ENCODE results near the gene FASTKD3. TPM values are rescaled to one million over a fixed set of nuclear protein-coding genes. Genes with fewer than 3 reads are reported as not detected.

The FASTKD3 gene
- total and polyA plus RNA-seq, 10 of the 15 experiments (the other 5 are each of a cell fraction or from before 2014, with no cell fraction given) = 12.1 to 59.6 (median 25.3) TPM

DNA sequence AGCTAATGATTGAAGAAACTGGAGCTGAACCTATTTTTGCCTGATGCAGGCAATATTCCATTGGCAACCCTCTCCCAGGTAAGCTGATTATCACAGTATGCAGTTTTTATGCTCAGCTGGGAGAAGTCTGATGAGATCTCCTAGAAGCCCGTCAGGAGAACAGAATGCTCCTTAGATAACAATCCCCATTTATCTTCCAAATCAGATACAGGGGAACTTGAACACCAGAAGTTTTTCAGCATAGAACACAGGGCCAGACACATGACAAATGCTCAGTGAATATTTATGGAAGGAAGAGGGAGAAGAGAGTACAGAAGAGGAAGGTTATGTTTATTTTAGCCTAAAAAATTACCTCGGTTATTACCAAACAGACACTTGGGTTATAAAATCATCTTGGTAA lies 55.8 kb downstream of the FASTKD3 start:
- DNase-seq (ENCODE audit: low read depth, low spot score) = no peak
- no peak for FAIRE-seq
- no peak overlapping the region for H3K4me2 ChIP-seq (ENCODE audit: control insufficient read depth, insufficient read depth)
- no peak for ATAC-seq
- ChIA-PET CTCF (interaction anchor here (1.1 to 5.3 kb wide), 2 partner anchors 43 to 57 kb away, joined by 3 to 39 read pairs; no protein-coding TSS in a partner anchor), SMC1A (ENCODE audit: uncharacterized antibody, unreplicated experiment) (interaction anchor here (1.1 to 1.3 kb wide), 3 partner anchors 9 to 58 kb away, joined by 3 to 4 read pairs (median 3); no protein-coding TSS in a partner anchor), RAD21 (ENCODE audit: unreplicated experiment) (interaction anchor here (4.9 kb wide), 1 partner anchor 18 kb away, joined by 32 read pairs; no protein-coding TSS in a partner anchor), POLR2A (no interaction called here)
- H3K4me3 ChIP-seq = no peak overlapping the region
- H3K27me3 ChIP-seq (replicated peaks in 1 of 2; ENCODE audit: control insufficient read depth in 2 of 2, insufficient read depth in 2 of 2, low read length in 1 of 2) = no peaks in the 10 kb centered on the region
- H3K27ac ChIP-seq (ENCODE audit: control insufficient read depth, insufficient read depth) = no peak overlapping the region
- no peaks in the 10 kb centered on the region; the same call in 2 of the 3 replicates for H3K9me3 ChIP-seq (replicated peaks; ENCODE audit: control insufficient read depth, insufficient read depth, low read length)
- peaks cover 5% of the 10 kb centered on the region for H3K4me1 ChIP-seq (ENCODE audit: control insufficient read depth, insufficient read depth, low read length)
- H2AFZ ChIP-seq (ENCODE audit: control insufficient read depth, low read depth, low read length) = no peak overlapping the region
- BruUV-seq (replicated peaks) = no TSS peak
- no peaks in the 10 kb centered on the region for H3K79me2 ChIP-seq (ENCODE audit: control insufficient read depth, insufficient read depth, low read length)
- in situ Hi-C loops (cut with MboI) (no loop called here), intact Hi-C loops (cut with micrococcal nuclease; ENCODE audit: unreplicated experiment) (no loop called here)
- H3K9ac ChIP-seq (ENCODE audit: control insufficient read depth, insufficient read depth, low read length) = no peak overlapping the region
- no peaks in the 10 kb centered on the region for H4K20me1 ChIP-seq (ENCODE audit: control insufficient read depth, insufficient read depth)
- 38% methylated on average over 2 of the region's 2 CpGs for WGBS (ENCODE audit: insufficient coverage, insufficient replicate concordance, low lambda C conversion rate, missing lambda C conversion rate)
- no peaks in the 10 kb centered on the region for H3K36me3 ChIP-seq (ENCODE audit: control insufficient read depth in 2 of 2, insufficient read depth in 2 of 2, low read length in 1 of 2)
- TF ChIP-seq MEF2A (IDR thresholded peaks at IDR 0.05; ENCODE audit: insufficient read depth, low read depth, low read length) (no peak), SREBF1 (IDR thresholded peaks at IDR 0.05; ENCODE audit: low read length) (no peak), NFXL1 (IDR thresholded peaks at IDR 0.05; ENCODE audit: borderline replicate concordance) (no peak), CBX3 (IDR thresholded peaks at IDR 0.05; ENCODE audit: borderline replicate concordance, low read depth) (no peak), TCF3 (IDR thresholded peaks at IDR 0.05; ENCODE audit: borderline replicate concordance, insufficient read depth, low read depth, low read length) (no peak), POLR2AphosphoS2 (IDR thresholded peaks at IDR 0.05; ENCODE audit: low read depth, low read length) (no peak), CHD4 (IDR thresholded peaks at IDR 0.05) (no peak)

DNA sequence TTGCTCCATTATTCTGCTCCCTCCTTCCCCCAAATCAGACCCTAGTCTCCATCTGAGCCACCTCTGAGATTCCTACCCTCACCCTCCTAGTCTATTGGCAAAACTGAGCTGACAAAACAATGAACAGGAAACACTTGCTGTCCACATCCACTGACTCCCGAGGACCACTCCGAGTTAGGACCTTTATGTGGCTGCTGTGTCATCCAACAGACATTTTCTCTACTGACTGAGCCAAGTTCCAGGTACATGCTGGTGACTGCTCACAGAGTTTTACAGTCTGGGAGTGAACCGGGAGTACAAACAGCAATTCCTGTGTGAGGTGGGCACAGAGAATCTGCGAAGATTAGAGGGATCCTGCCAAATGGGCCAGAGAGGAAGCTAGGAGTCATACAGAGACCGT lies 57.1 kb downstream of the FASTKD3 start:
- 0 out of 2 replicates have a peak overlapping the region, but pooled peaks have one; percentile 9 for H3K4me2 ChIP-seq (ENCODE audit: control insufficient read depth, insufficient read depth)
- in situ Hi-C loops (cut with MboI) (no loop called here), intact Hi-C loops (cut with micrococcal nuclease; ENCODE audit: unreplicated experiment) (no loop called here)
- no peaks in the 10 kb centered on the region; the same call in 2 of the 3 replicates for H3K9me3 ChIP-seq (replicated peaks; ENCODE audit: control insufficient read depth, insufficient read depth, low read length)
- no peaks in the 10 kb centered on the region for H4K20me1 ChIP-seq (ENCODE audit: control insufficient read depth, insufficient read depth)
- no peak for FAIRE-seq
- ChIA-PET SMC1A (ENCODE audit: uncharacterized antibody, unreplicated experiment) (interaction anchor here (1.3 to 1.5 kb wide), 2 partner anchors 18 to 57 kb away, joined by 3 to 11 read pairs; no protein-coding TSS in a partner anchor), RAD21 (ENCODE audit: unreplicated experiment) (interaction anchor here (4.9 kb wide), 1 partner anchor 17 kb away, joined by 32 read pairs; no protein-coding TSS in a partner anchor), CTCF (interaction anchor here (1.2 kb wide), 1 partner anchor 55 kb away, joined by 3 read pairs; no protein-coding TSS in a partner anchor), POLR2A (no interaction called here)
- BruUV-seq (replicated peaks) = no TSS peak
- peaks cover 5% of the 10 kb centered on the region for H3K4me1 ChIP-seq (ENCODE audit: control insufficient read depth, insufficient read depth, low read length)
- H3K9ac ChIP-seq (ENCODE audit: control insufficient read depth, insufficient read depth, low read length) = no peak overlapping the region
- 45% methylated on average over 5 of the region's 5 CpGs for WGBS (ENCODE audit: insufficient coverage, insufficient replicate concordance, low lambda C conversion rate, missing lambda C conversion rate)
- TF ChIP-seq, protein P1, sequence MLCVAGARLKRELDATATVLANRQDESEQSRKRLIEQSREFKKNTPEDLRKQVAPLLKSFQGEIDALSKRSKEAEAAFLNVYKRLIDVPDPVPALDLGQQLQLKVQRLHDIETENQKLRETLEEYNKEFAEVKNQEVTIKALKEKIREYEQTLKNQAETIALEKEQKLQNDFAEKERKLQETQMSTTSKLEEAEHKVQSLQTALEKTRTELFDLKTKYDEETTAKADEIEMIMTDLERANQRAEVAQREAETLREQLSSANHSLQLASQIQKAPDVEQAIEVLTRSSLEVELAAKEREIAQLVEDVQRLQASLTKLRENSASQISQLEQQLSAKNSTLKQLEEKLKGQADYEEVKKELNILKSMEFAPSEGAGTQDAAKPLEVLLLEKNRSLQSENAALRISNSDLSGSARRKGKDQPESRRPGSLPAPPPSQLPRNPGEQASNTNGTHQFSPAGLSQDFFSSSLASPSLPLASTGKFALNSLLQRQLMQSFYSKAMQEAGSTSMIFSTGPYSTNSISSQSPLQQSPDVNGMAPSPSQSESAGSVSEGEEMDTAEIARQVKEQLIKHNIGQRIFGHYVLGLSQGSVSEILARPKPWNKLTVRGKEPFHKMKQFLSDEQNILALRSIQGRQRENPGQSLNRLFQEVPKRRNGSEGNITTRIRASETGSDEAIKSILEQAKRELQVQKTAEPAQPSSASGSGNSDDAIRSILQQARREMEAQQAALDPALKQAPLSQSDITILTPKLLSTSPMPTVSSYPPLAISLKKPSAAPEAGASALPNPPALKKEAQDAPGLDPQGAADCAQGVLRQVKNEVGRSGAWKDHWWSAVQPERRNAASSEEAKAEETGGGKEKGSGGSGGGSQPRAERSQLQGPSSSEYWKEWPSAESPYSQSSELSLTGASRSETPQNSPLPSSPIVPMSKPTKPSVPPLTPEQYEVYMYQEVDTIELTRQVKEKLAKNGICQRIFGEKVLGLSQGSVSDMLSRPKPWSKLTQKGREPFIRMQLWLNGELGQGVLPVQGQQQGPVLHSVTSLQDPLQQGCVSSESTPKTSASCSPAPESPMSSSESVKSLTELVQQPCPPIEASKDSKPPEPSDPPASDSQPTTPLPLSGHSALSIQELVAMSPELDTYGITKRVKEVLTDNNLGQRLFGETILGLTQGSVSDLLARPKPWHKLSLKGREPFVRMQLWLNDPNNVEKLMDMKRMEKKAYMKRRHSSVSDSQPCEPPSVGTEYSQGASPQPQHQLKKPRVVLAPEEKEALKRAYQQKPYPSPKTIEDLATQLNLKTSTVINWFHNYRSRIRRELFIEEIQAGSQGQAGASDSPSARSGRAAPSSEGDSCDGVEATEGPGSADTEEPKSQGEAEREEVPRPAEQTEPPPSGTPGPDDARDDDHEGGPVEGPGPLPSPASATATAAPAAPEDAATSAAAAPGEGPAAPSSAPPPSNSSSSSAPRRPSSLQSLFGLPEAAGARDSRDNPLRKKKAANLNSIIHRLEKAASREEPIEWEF (IDR thresholded peaks at IDR 0.05; ENCODE audit: insufficient replicate concordance, low read depth, low read length) = no peak
- no peak for TF ChIP-seq SMARCA5 (IDR thresholded peaks at IDR 0.05)
- TF ChIP-seq BCL11A (IDR thresholded peaks at IDR 0.05; ENCODE audit: low read depth, low read length) = 0 out of 2 replicates have a peak, but pooled peaks have one; percentile 21
- TF ChIP-seq SPI1 (IDR thresholded peaks at IDR 0.05; ENCODE audit: borderline replicate concordance, insufficient read depth, low read depth, low read length) = peak; percentile 15; the same call in 1 of the 2 replicates
- no peaks in the 10 kb centered on the region for H3K79me2 ChIP-seq (ENCODE audit: control insufficient read depth, insufficient read depth, low read length)
- DNase-seq (ENCODE audit: low read depth, low spot score) = no peak
- H3K27me3 ChIP-seq (replicated peaks in 1 of 2; ENCODE audit: control insufficient read depth in 2 of 2, insufficient read depth in 2 of 2, low read length in 1 of 2) = no peaks in the 10 kb centered on the region
- no peaks in the 10 kb centered on the region for H3K36me3 ChIP-seq (ENCODE audit: control insufficient read depth in 2 of 2, insufficient read depth in 2 of 2, low read length in 1 of 2)
- no peak overlapping the region for H3K27ac ChIP-seq (ENCODE audit: control insufficient read depth, insufficient read depth)
- ATAC-seq = no peak
- no peak overlapping the region for H3K4me3 ChIP-seq
- peak overlapping the region; percentile 32; the same call in 1 of the 2 replicates for H2AFZ ChIP-seq (ENCODE audit: control insufficient read depth, low read depth, low read length)
